HG02623 (cell line): Measurements from ENCODE around the gene OOSP4B.
"Not testable (repeated sequence)": the region's sequence is repeated elsewhere in the genome, so short reads cannot be mapped to it uniquely, and the experiment has no call there.

ENCODE experiments used
- ATAC-seq: cut with Tn5 transposase; IDR thresholded peaks from one replicate; pipeline ENCODE4 v1.9.1; 2021; ENCODE audit warnings: moderate library complexity; ENCODE audit not compliant: unreplicated experiment

The OOSP4B gene

GRCh38 chr11:60059052-60059451, 42.1 kb downstream of the OOSP4B start:
- no peak for ATAC-seq

- no peak for ATAC-seq
Observed at GRCh38 chr11:60059521-60060240, 42.7 kb downstream of the OOSP4B start.

GRCh38 chr11:60064111-60064510, 47.1 kb downstream of the OOSP4B start:
- ATAC-seq: no peak

GRCh38 chr11:60065801-60066200, 48.8 kb downstream of the OOSP4B start:
- ATAC-seq: no peak

- ATAC-seq: no peak
Observed at GRCh38 chr11:60069450-60069849, 52.5 kb downstream of the OOSP4B start.

- ATAC-seq: not testable (repeated sequence)
Observed at GRCh38 chr11:60071644-60072043, 54.7 kb downstream of the OOSP4B start.

- no peak for ATAC-seq
Observed at GRCh38 chr11:60077216-60077817, 60.3 kb downstream of the OOSP4B start.

GRCh38 chr11:60077981-60078380, 61.0 kb downstream of the OOSP4B start:
- ATAC-seq: no peak

- ATAC-seq: no peak
Observed at GRCh38 chr11:60078745-60079144, 61.8 kb downstream of the OOSP4B start.

GRCh38 chr11:60080535-60080934, 63.6 kb downstream of the OOSP4B start:
- no peak for ATAC-seq
